C4-2B (cell line): ENCODE results near the gene SLMAP.

Experiments
- CTCF ChIP-seq: fragments of 450-650 bp; conservative IDR thresholded peaks from 2 replicates; pipeline ENCODE4 v1.5.1; 2017; ENCODE audit warnings: mild to moderate bottlenecking
- ZFX ChIP-seq: fragments of 450-650 bp; IDR thresholded peaks from 2 replicates; pipeline ENCODE4 v1.6.1; 2017

DNA sequence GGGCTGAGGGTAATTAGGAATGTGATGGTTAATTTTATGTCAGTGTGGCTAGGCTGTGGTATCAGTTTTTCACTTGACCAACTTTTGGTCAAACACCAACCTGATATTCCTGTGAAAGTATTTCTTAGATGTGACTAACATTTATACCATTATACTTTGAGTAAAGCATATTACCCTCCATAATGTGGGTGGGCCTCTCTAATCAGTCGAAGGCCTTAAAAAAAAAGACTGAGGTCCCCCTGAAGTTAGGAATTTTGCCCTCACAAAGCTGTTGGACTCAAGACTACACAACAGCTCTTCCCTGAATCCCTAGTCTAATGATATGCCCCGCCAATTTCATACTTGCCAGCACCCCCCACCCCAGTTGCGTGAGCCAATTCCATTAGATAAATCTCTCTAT lies 12.5 kb downstream of the SLMAP start:
- TF ChIP-seq CTCF = no peak
- TF ChIP-seq ZFX = no peak
